Right renal cortex interstitium (tissue), 3 donors: Measurements from ENCODE around the gene FMN1. TPM values are rescaled to one million over a fixed set of nuclear protein-coding genes. Genes with fewer than 3 reads are reported as not detected.
"Not testable (repeated sequence)": the region's sequence is repeated elsewhere in the genome, so short reads cannot be mapped to it uniquely, and the experiment has no call there.

Experiments used
- DNase-seq, 3 donors: peaks; one replicate each; pipeline ENCODE4 v3.0.0-alpha.2; 2013; ENCODE audit warnings: low read depth in 3 of 3, low spot score in 2 of 3
- polyA plus RNA-seq, 3 donors: library from polyadenylated mRNA; unstranded; fragments of 120-200 nt; gene quantifications; one replicate each; pipeline ENCODE4 v1.2.1, GENCODE V29; 2013; ENCODE audit not compliant: insufficient read length in 3 of 3

Gene FMN1
- polyA plus RNA-seq, 3 donors: 14.2 to 18.6 (median 16.4) TPM

- no peak for DNase-seq
Measured at GRCh38 chr15:32870240-32871033, 324.1 kb downstream of the FMN1 start.

- DNase-seq: no peak
Measured at GRCh38 chr15:32869776-32870175, 324.7 kb downstream of the FMN1 start.

- no peak for DNase-seq
Measured at GRCh38 chr15:32867313-32867626, 327.2 kb downstream of the FMN1 start.

GRCh38 chr15:32866454-32867312 is 327.8 kb downstream of the FMN1 start:
- no peak for DNase-seq

- DNase-seq: no peak
Measured at GRCh38 chr15:32864841-32865240, 329.7 kb downstream of the FMN1 start.

- DNase-seq: no peak
Measured at GRCh38 chr15:32864051-32864450, 330.5 kb downstream of the FMN1 start.

GRCh38 chr15:32861761-32862160 is 332.8 kb downstream of the FMN1 start:
- DNase-seq: no peak

GRCh38 chr15:32861174-32861573 is 333.3 kb downstream of the FMN1 start:
- DNase-seq: no peak

GRCh38 chr15:32859996-32860395 is 334.5 kb downstream of the FMN1 start:
- DNase-seq: no peak

GRCh38 chr15:32859251-32859650 is 335.3 kb downstream of the FMN1 start:
- no peak for DNase-seq

- no peak for DNase-seq
Measured at GRCh38 chr15:32857732-32858131, 336.8 kb downstream of the FMN1 start.

- no peak for DNase-seq
Measured at GRCh38 chr15:32856753-32857152, 337.8 kb downstream of the FMN1 start.

- DNase-seq: no peak
Measured at GRCh38 chr15:32855942-32856341, 338.6 kb downstream of the FMN1 start.

- DNase-seq: no peak
Measured at GRCh38 chr15:32853592-32853991, 340.9 kb downstream of the FMN1 start.

GRCh38 chr15:32852771-32853170 is 341.7 kb downstream of the FMN1 start:
- DNase-seq: no peak

GRCh38 chr15:32852017-32852416 is 342.5 kb downstream of the FMN1 start:
- no peak for DNase-seq

- no peak for DNase-seq
Measured at GRCh38 chr15:32851572-32851971, 342.9 kb downstream of the FMN1 start.

GRCh38 chr15:32849769-32850668 is 344.5 kb downstream of the FMN1 start:
- DNase-seq: no peak

- not testable (repeated sequence) for DNase-seq
Measured at GRCh38 chr15:32846671-32847070, 347.8 kb downstream of the FMN1 start.

- no peak for DNase-seq
Measured at GRCh38 chr15:32844118-32844711, 350.3 kb downstream of the FMN1 start.
